Measurements from ENCODE around the gene GUCA1A.

Gene GUCA1A

GRCh38 chr6:42217157-42217518 lies 44.0 kb downstream of the GUCA1A start:
- H3K9ac ChIP-seq (ENCODE audit: insufficient read length), result peak overlapping the region; percentile 99
- peak overlapping the region; percentile 98 for H3K4me3 ChIP-seq
- H3K36me3 ChIP-seq (ENCODE audit: insufficient read depth, low read length), result peaks cover 21% of the 10 kb centered on the region
- TF ChIP-seq FOXP2 (optimal IDR thresholded peaks at IDR 0.05; ENCODE audit: control extremely low read depth, extremely low read length, insufficient read depth) (no peak), POLR2AphosphoS5 (IDR thresholded peaks at IDR 0.05; ENCODE audit: borderline replicate concordance, low read depth, low read length) (no peak), EZH2 (IDR thresholded peaks at IDR 0.05) (no peak)
- no peak for DNase-seq (ENCODE audit: low read depth, low spot score)
- H3K9me3 ChIP-seq (ENCODE audit: low read depth, low read length), result no peaks in the 10 kb centered on the region
- peak overlapping the region; percentile 86 for H3K27ac ChIP-seq

- Histone ChIP-seq H3K4me3 (peak within 1 kb of the TSS; percentile 98), H3K9me3 (ENCODE audit: low read depth, low read length) (no peaks in the 10 kb centered on the region), H3K36me3 (ENCODE audit: insufficient read depth, low read length) (peaks cover 15% of the 10 kb centered on the region), H3K9ac (ENCODE audit: insufficient read length) (peak within 1 kb of the TSS; percentile 99), H3K27ac (peak within 1 kb of the TSS; percentile 86)
- TF ChIP-seq POLR2AphosphoS5 (IDR thresholded peaks at IDR 0.05; ENCODE audit: borderline replicate concordance, low read depth, low read length), result peak; percentile 98
- TF ChIP-seq EZH2 (IDR thresholded peaks at IDR 0.05), result no peak
- peak; percentile 89 for DNase-seq (ENCODE audit: low read depth, low spot score)
Observed at GRCh38 chr6:42217519-42218367, 44.6 kb downstream of the GUCA1A start, which contains the start of gene MRPS10. Gene MRPS10, minus strand, starts transcription at chr6:42217861. Its CDS starts 12 bp downstream, at chr6:42217849.

GRCh38 chr6:42220807-42221206 lies 47.6 kb downstream of the GUCA1A start:
- TF ChIP-seq FOXP2 (optimal IDR thresholded peaks at IDR 0.05; ENCODE audit: control extremely low read depth, extremely low read length, insufficient read depth), result no peak
- TF ChIP-seq POLR2AphosphoS5 (IDR thresholded peaks at IDR 0.05; ENCODE audit: borderline replicate concordance, low read depth, low read length), result no peak
- no peak for TF ChIP-seq EZH2 (IDR thresholded peaks at IDR 0.05)

DNA sequence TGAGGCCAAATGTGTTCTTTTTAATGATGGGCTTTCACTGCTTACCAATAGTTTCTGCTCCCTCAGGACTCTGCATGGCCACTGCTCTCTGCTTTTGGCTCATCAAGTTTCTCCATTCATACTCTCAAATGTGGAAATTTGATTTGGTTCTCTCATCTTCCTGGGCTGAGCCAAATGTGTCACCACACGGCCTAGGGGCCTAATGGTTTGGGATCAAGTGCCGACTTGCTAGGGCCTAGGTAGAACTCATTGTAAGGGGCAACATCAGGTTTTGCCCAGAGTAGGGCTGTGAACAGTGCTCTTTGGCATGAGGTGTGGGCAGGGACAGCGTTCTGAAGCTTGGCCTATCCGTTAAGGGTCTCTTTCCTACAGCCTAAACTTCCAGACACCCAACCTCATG lies 48.4 kb downstream of the GUCA1A start:
- H3K36me3 ChIP-seq (ENCODE audit: insufficient read depth, low read length), result no peaks in the 10 kb centered on the region
- no peak overlapping the region for H3K9ac ChIP-seq (ENCODE audit: insufficient read length)
- no peak for DNase-seq (ENCODE audit: low read depth, low spot score)
- TF ChIP-seq FOXP2 (optimal IDR thresholded peaks at IDR 0.05; ENCODE audit: control extremely low read depth, extremely low read length, insufficient read depth) (no peak), EZH2 (IDR thresholded peaks at IDR 0.05) (no peak), POLR2AphosphoS5 (IDR thresholded peaks at IDR 0.05; ENCODE audit: borderline replicate concordance, low read depth, low read length) (no peak)
- no peaks in the 10 kb centered on the region for H3K9me3 ChIP-seq (ENCODE audit: low read depth, low read length)
- no peak overlapping the region for H3K27ac ChIP-seq
- H3K4me3 ChIP-seq, result no peak overlapping the region

More at GRCh38 chr6:42220807-42221206, 47.6 kb downstream of the GUCA1A start:
- Histone ChIP-seq H3K36me3 (ENCODE audit: insufficient read depth, low read length) (no peaks in the 10 kb centered on the region), H3K27ac (no peak overlapping the region), H3K9ac (ENCODE audit: insufficient read length) (no peak overlapping the region), H3K4me3 (no peak overlapping the region), H3K9me3 (ENCODE audit: low read depth, low read length) (no peaks in the 10 kb centered on the region)
- no peak for DNase-seq (ENCODE audit: low read depth, low spot score)

DNA sequence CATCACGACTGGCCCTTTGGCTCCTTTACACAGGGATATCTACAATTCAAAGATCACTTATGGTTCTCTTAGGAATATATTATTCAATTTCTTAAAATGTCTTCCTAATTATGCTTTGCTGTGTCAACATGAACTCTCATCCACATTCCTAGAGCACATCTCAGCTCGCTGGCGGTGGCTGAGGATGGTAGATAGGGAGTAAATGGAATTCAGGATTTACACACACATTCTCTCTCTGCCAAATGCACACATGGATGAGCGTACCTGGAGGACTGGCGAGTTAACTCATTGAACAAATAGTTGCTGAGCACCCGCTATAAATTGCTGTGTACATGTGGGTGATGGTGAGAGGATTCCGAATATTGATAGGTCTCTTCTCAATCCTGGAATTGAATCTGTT lies 49.3 kb downstream of the GUCA1A start:
- no peak overlapping the region for H3K27ac ChIP-seq
- no peaks in the 10 kb centered on the region for H3K9me3 ChIP-seq (ENCODE audit: low read depth, low read length)
- H3K4me3 ChIP-seq, result no peak overlapping the region
- TF ChIP-seq EZH2 (IDR thresholded peaks at IDR 0.05) (no peak), FOXP2 (optimal IDR thresholded peaks at IDR 0.05; ENCODE audit: control extremely low read depth, extremely low read length, insufficient read depth) (no peak), POLR2AphosphoS5 (IDR thresholded peaks at IDR 0.05; ENCODE audit: borderline replicate concordance, low read depth, low read length) (no peak)
- no peak overlapping the region for H3K9ac ChIP-seq (ENCODE audit: insufficient read length)
- no peak for DNase-seq (ENCODE audit: low read depth, low spot score)
- H3K36me3 ChIP-seq (ENCODE audit: insufficient read depth, low read length), result no peaks in the 10 kb centered on the region

GRCh38 chr6:42224222-42225028 lies 51.3 kb downstream of the GUCA1A start:
- Histone ChIP-seq H3K4me3 (peak overlapping the region; percentile 25; the same call in 1 of the 2 replicates), H3K27ac (peak overlapping the region; percentile 84), H3K9ac (ENCODE audit: insufficient read length) (peak overlapping the region; percentile 47), H3K9me3 (ENCODE audit: low read depth, low read length) (no peaks in the 10 kb centered on the region), H3K36me3 (ENCODE audit: insufficient read depth, low read length) (no peaks in the 10 kb centered on the region; the same call in 1 of the 2 replicates)
- TF ChIP-seq EZH2 (IDR thresholded peaks at IDR 0.05) (no peak), POLR2AphosphoS5 (IDR thresholded peaks at IDR 0.05; ENCODE audit: borderline replicate concordance, low read depth, low read length) (no peak), FOXP2 (optimal IDR thresholded peaks at IDR 0.05; ENCODE audit: control extremely low read depth, extremely low read length, insufficient read depth) (no peak)
- DNase-seq (ENCODE audit: low read depth, low spot score), result no peak

DNA sequence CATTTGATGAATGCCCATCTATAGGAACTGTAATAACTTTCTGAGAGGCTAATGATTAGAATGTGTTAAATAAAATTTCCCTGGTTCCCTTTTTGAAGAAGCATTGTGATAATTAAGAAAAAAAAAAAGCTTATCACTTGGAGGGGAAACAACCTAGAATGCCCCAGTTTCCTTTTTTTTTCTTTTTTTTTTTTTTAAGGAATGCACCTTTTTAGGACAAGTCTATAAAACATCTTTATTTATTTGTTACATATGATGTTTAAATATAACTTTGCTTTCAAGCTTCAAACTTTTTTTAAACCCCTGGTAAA lies 51.8 kb downstream of the GUCA1A start:
- Histone ChIP-seq H3K27ac (peak overlapping the region; percentile 84), H3K36me3 (ENCODE audit: insufficient read depth, low read length) (no peaks in the 10 kb centered on the region; the same call in 1 of the 2 replicates), H3K9me3 (ENCODE audit: low read depth, low read length) (no peaks in the 10 kb centered on the region), H3K9ac (ENCODE audit: insufficient read length) (peak overlapping the region; percentile 47), H3K4me3 (no peak overlapping the region; the same call in 1 of the 2 replicates)
- DNase-seq (ENCODE audit: low read depth, low spot score), result no peak
- TF ChIP-seq EZH2 (IDR thresholded peaks at IDR 0.05), result no peak
- no peak for TF ChIP-seq FOXP2 (optimal IDR thresholded peaks at IDR 0.05; ENCODE audit: control extremely low read depth, extremely low read length, insufficient read depth)
- no peak for TF ChIP-seq POLR2AphosphoS5 (IDR thresholded peaks at IDR 0.05; ENCODE audit: borderline replicate concordance, low read depth, low read length)

DNA sequence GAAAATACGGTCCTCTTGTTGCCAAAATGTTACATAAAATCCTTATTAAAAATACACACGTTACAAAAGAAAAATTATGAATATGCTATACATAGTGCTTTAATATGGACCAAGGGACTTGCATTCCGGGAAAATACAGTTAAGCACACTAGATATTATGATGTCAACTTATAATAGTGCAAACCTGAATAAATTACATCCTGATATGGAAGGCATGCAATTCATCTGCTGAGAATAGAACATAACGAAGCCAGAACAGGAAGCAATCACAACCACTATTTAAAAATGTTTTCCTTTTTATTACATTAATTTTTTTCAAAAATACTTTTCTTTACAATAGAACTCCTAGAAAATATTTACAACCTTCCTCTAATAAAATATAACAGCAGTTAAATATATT lies 52.3 kb downstream of the GUCA1A start:
- DNase-seq (ENCODE audit: low read depth, low spot score), result peak; percentile 61

More for the DNA sequence above, 52.3 kb downstream of the GUCA1A start:
- H3K9me3 ChIP-seq (ENCODE audit: low read depth, low read length), result no peaks in the 10 kb centered on the region
- peak overlapping the region; percentile 47 for H3K9ac ChIP-seq (ENCODE audit: insufficient read length)
- peak overlapping the region; percentile 84 for H3K27ac ChIP-seq
- H3K36me3 ChIP-seq (ENCODE audit: insufficient read depth, low read length), result no peaks in the 10 kb centered on the region; the same call in 1 of the 2 replicates
- peak overlapping the region; percentile 41 for H3K4me3 ChIP-seq
- TF ChIP-seq POLR2AphosphoS5 (IDR thresholded peaks at IDR 0.05; ENCODE audit: borderline replicate concordance, low read depth, low read length) (no peak), FOXP2 (optimal IDR thresholded peaks at IDR 0.05; ENCODE audit: control extremely low read depth, extremely low read length, insufficient read depth) (no peak)

All from SK-N-MC (cell line).